ENCODE results near the gene TMEM92.
"Not testable (repeated sequence)": the region's sequence is repeated elsewhere in the genome, so short reads cannot be mapped to it uniquely, and the experiment has no call there.

TMEM92 gene

DNA sequence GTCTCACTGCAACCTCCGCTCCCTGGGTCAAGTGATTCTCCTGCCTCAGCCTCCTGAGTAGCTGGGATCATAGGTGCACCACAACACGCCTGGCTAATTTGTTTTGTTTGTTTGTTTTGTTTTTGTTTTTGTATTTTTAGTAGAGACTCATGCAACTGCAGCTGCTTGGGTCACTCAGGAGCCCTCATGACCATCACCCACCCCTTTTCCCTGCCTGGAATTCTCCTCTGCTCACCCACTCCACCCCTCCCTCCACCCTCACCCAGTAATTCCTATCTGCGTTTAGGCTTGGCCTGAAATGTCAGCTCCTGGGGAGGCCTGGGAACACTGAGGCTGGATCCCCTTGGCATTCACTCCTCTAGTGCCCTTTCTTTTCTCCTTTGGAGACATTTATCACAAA lies 25.5 kb downstream of the TMEM92 start:
- Histone ChIP-seq H3K27ac (no peak overlapping the region), H3K9ac (no peak overlapping the region), H3K9me3 (replicated peaks in 1 of 11) (no peaks in the 10 kb centered on the region), H3K36me3 (no peaks in the 10 kb centered on the region), H3K4me3 (no peak overlapping the region), H3K4me2 (no peak overlapping the region), H3K4me1 (peaks cover 0 to 50% (median 34%) of the 10 kb centered on the region in 10 experiments; a peak in 17 of 20 replicates), H4K20me1 (no peaks in the 10 kb centered on the region), H3K27me3 (peaks cover 0 to 5% (median 0%) of the 10 kb centered on the region in 11 experiments; a peak in 2 of 22 replicates)
- no peak for TF ChIP-seq Cebpa-rat (IDR thresholded peaks at IDR 0.05)

DNA sequence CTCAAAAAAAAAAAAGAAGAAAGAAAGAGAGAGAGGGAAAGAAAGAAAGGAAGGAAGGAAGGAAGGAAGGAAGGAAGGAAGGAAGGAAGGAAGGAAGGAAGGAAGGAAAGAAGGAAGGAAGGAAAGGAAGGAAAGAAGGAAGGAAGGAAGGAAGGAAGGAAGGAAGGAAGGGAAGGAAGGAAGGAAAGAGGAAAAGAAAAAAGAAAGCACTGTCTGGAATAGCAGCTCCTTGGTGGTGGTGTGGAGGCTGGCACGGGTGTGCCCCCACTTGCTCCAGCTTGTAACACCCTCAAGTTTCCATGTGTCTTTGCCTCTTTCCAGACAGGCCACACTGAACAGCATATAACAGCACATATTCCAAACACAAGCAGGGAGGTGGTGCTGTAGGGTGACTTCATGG lies 26.6 kb downstream of the TMEM92 start:
- H3K27me3 ChIP-seq; H3K36me3 ChIP-seq; H3K4me3 ChIP-seq; H3K9me3 ChIP-seq (replicated peaks in 1 of 11); H4K20me1 ChIP-seq: not testable (repeated sequence)
- Histone ChIP-seq H3K4me2 (peak overlapping the region in 8 of 11 experiments; percentile 10 to 45 (median 28); a peak in 10 of 22 replicates), H3K4me1 (peaks cover 0 to 57% (median 41%) of the 10 kb centered on the region in 10 experiments; a peak in 17 of 20 replicates), H3K9ac (0 out of 22 replicates have a peak overlapping the region, but pooled peaks of 1 of the 11 experiments have one; percentile 2), H3K27ac (peak overlapping the region in 3 of 11 experiments; percentile 11 to 56 (median 41); a peak in 2 of 22 replicates)

GRCh38 chr17:50301891-50302584 lies 27.8 kb downstream of the TMEM92 start:
- H4K20me1 ChIP-seq = no peaks in the 10 kb centered on the region
- no peaks in the 10 kb centered on the region for H3K36me3 ChIP-seq
- TF ChIP-seq Cebpa-rat (IDR thresholded peaks at IDR 0.05) = peak in 6 of 11 experiments; percentile 12 to 63 (median 52); a peak in 9 of 22 replicates
- H3K27ac ChIP-seq = peak overlapping the region in 8 of 11 experiments; percentile 8 to 59 (median 40); a peak in 9 of 22 replicates
- H3K9me3 ChIP-seq (replicated peaks in 1 of 11) = no peaks in the 10 kb centered on the region
- no peak overlapping the region for H3K4me3 ChIP-seq
- H3K9ac ChIP-seq = no peak overlapping the region
- H3K4me1 ChIP-seq = peaks cover 0 to 57% (median 41%) of the 10 kb centered on the region in 10 experiments; a peak in 17 of 20 replicates
- H3K4me2 ChIP-seq = peak overlapping the region in 7 of 11 experiments; percentile 1 to 47 (median 23); a peak in 9 of 22 replicates
- no peaks in the 10 kb centered on the region for H3K27me3 ChIP-seq

DNA sequence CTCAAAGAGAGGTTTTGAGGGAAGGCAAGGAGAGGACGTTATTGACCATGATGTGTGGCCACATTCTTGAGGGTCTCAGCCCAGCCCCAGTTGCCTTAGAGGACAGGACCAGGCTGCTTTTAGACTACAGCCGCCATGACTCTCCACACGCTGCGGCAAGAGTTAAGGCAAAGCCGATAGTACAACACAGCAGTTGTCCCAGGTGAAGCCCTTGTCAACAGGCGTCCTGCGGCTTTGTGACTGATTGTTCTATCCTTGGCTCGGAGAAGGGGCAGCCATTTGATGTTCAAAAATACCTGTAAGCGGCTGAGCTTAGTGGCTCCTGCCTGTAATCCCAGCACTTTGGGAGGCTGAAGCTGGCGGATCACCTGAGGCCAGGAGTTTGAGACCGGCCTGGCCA lies 28.8 kb downstream of the TMEM92 start:
- no peaks in the 10 kb centered on the region for H3K36me3 ChIP-seq
- peak overlapping the region in 3 of 11 experiments; percentile 17 to 59 (median 19); a peak in 3 of 22 replicates for H3K27ac ChIP-seq
- no peak overlapping the region for H3K4me2 ChIP-seq
- H3K4me3 ChIP-seq = no peak overlapping the region
- no peak overlapping the region for H3K9ac ChIP-seq
- no peaks in the 10 kb centered on the region for H3K27me3 ChIP-seq
- TF ChIP-seq Cebpa-rat (IDR thresholded peaks at IDR 0.05) = no peak
- no peaks in the 10 kb centered on the region for H3K9me3 ChIP-seq (replicated peaks in 1 of 11)
- no peaks in the 10 kb centered on the region for H4K20me1 ChIP-seq
- H3K4me1 ChIP-seq = peaks cover 0 to 50% (median 36%) of the 10 kb centered on the region in 10 experiments; a peak in 17 of 20 replicates

DNA sequence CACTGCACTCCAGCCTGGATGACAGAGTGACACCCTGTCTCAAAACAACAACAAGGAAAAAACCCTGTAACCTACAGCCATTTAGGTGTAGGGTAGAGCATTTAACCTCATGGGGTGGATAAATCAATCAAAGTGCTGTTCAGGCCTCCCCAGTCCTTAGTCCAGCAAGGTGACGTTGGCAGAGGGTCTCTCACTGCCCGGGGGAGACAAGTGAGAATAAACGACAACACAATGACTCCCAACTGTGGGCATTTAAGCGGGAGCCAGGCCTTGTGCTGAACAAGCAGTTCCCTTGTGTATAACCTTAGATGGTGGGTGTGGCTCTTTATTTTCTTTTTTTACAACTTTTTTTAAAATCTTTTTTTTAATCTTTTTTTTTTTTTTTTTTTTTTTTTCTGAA lies 29.3 kb downstream of the TMEM92 start:
- peak overlapping the region in 1 of 11 experiments; percentile 19; a peak in 1 of 22 replicates for H3K27ac ChIP-seq
- no peak overlapping the region for H3K4me3 ChIP-seq
- H3K27me3 ChIP-seq = no peaks in the 10 kb centered on the region
- H4K20me1 ChIP-seq = no peaks in the 10 kb centered on the region
- H3K9ac ChIP-seq = no peak overlapping the region
- no peaks in the 10 kb centered on the region for H3K36me3 ChIP-seq
- no peak for TF ChIP-seq Cebpa-rat (IDR thresholded peaks at IDR 0.05)
- H3K4me1 ChIP-seq = peaks cover 0 to 44% (median 36%) of the 10 kb centered on the region in 10 experiments; a peak in 16 of 20 replicates
- no peaks in the 10 kb centered on the region for H3K9me3 ChIP-seq (replicated peaks in 1 of 11)
- H3K4me2 ChIP-seq = no peak overlapping the region

DNA sequence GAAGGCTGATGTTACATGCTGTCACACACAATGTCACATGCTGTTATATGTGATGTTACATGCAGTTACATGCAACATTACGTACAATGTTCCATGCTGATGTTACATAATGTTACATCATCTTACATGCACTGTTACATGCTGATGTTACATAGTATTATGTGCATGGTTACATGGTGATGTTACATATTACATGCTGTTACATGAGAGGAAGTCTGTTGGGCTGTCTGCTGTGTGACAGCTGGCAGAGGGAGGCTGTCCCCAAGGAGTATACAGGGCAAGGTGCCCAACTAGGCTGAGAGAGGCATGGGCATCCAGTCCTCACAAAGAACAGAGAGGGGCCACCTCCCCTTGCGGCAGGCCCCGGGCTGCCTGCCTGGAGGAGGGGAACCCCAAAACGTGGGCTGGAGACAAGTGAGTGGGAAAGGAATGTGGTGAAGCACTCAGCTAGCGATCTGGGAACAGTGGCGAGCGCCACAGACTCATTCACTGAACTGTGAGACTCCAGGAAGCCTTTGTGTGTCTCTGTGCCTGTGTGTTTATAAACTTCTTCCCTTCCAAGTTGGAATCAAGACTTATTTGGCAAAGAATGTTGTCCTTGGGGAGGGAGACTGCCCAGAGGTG lies 30.6 kb downstream of the TMEM92 start:
- Histone ChIP-seq H3K4me3 (no peak overlapping the region), H3K4me1 (peaks cover 0 to 40% (median 33%) of the 10 kb centered on the region in 10 experiments; a peak in 16 of 20 replicates), H4K20me1 (no peaks in the 10 kb centered on the region), H3K27me3 (no peaks in the 10 kb centered on the region), H3K9ac (peak overlapping the region in 2 of 11 experiments; percentile 1 to 13; a peak in 1 of 22 replicates), H3K36me3 (no peaks in the 10 kb centered on the region), H3K9me3 (replicated peaks in 1 of 11) (no peaks in the 10 kb centered on the region), H3K4me2 (peak overlapping the region in 9 of 11 experiments; percentile 29 to 70 (median 47); a peak in 17 of 22 replicates), H3K27ac (peak overlapping the region in 2 of 11 experiments; percentile 40 to 55; a peak in 4 of 22 replicates)
- TF ChIP-seq Cebpa-rat (IDR thresholded peaks at IDR 0.05) = 0 out of 22 replicates have a peak, but pooled peaks of 1 of the 11 experiments have one; percentile 17

- no peaks in the 10 kb centered on the region for H4K20me1 ChIP-seq
- no peak overlapping the region for H3K9ac ChIP-seq
- no peak overlapping the region for H3K27ac ChIP-seq
- no peaks in the 10 kb centered on the region for H3K9me3 ChIP-seq (replicated peaks in 1 of 11)
- no peaks in the 10 kb centered on the region for H3K36me3 ChIP-seq
- no peaks in the 10 kb centered on the region for H3K27me3 ChIP-seq
- H3K4me2 ChIP-seq = no peak overlapping the region
- no peak overlapping the region for H3K4me3 ChIP-seq
- H3K4me1 ChIP-seq = peaks cover 0 to 15% (median 13%) of the 10 kb centered on the region in 10 experiments; a peak in 16 of 20 replicates
- no peak for TF ChIP-seq Cebpa-rat (IDR thresholded peaks at IDR 0.05)
Observed at GRCh38 chr17:50307654-50308053, 33.4 kb downstream of the TMEM92 start.

DNA sequence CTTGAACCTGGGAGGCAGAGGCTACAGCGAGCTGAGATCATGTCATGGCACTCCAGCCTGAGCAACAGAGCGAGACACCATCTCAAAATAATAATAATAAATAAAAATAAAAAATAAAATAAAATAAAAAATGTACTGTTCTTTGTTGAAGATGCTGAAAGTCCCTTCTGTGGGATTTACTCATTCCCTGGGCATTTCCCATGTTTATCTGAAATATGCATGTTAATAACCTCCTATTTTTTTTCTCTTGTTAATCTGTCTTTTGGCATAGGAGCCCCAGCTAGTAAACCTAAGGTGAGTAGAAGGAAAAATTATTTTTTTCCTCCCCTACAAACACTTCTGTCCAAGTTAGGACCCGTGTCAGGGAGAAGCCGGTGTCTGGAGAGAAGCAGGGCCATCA lies 34.4 kb downstream of the TMEM92 start:
- no peak overlapping the region for H3K9ac ChIP-seq
- no peak overlapping the region for H3K4me3 ChIP-seq
- H3K9me3 ChIP-seq (replicated peaks in 1 of 11) = no peaks in the 10 kb centered on the region
- H3K27me3 ChIP-seq = no peaks in the 10 kb centered on the region
- TF ChIP-seq Cebpa-rat (IDR thresholded peaks at IDR 0.05) = no peak
- H3K4me2 ChIP-seq = no peak overlapping the region
- H3K4me1 ChIP-seq = peaks cover 0 to 15% (median 12%) of the 10 kb centered on the region in 10 experiments; a peak in 15 of 20 replicates
- no peaks in the 10 kb centered on the region for H4K20me1 ChIP-seq
- H3K27ac ChIP-seq = no peak overlapping the region
- no peaks in the 10 kb centered on the region for H3K36me3 ChIP-seq

DNA sequence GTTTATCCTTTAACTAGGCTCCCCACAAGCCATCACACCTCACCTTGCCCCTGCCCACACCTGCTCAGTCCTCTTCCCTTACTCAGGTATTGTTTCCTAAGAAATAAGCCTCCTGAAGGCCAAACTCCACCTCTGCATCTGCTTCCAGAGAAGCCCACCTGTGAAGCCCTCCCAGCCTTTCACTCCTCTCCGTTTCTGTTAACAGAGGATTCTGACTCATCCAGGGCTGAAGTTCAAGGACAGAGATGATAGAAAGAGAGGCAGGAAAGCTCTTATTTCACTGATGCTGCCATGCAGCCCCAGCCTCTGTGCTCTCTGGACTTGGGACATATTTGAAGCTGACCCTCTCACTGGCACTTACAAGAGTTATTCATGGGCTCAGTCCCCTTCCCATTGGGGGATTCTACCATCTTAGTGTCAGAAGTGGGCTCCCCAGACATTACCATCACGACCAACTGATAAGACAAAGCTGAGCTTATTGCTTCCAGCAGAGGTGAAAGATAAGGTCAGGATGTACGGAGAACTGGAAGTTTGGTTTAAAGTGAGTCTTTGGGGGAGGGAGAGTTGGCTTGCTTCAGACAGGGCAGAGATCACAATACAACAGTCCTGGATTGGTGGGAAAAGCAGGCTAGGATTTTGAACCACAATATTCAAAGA lies 36.3 kb downstream of the TMEM92 start:
- Histone ChIP-seq H3K4me1 (peaks cover 0 to under 1% (median 0%) of the 10 kb centered on the region in 10 experiments; a peak in 2 of 20 replicates), H3K27me3 (no peaks in the 10 kb centered on the region), H3K4me3 (no peak overlapping the region), H4K20me1 (no peaks in the 10 kb centered on the region), H3K4me2 (no peak overlapping the region), H3K9me3 (replicated peaks in 1 of 11) (no peaks in the 10 kb centered on the region), H3K36me3 (no peaks in the 10 kb centered on the region), H3K9ac (no peak overlapping the region), H3K27ac (no peak overlapping the region)
- no peak for TF ChIP-seq Cebpa-rat (IDR thresholded peaks at IDR 0.05)
